CD4-positive, alpha-beta T cell treated with Interleukin-17A for 1 hour (primary cell): ENCODE data around the gene RALGDS.
A peak's percentile ranks its signal among the peaks of the same experiment; 100 is the strongest.
"Not testable (repeated sequence)": the region's sequence is repeated elsewhere in the genome, so short reads cannot be mapped to it uniquely, and the experiment has no call there.

Source experiments
- DNase-seq: peaks from one replicate; pipeline ENCODE4 v3.0.0-alpha.2; 2020

Gene RALGDS

DNA sequence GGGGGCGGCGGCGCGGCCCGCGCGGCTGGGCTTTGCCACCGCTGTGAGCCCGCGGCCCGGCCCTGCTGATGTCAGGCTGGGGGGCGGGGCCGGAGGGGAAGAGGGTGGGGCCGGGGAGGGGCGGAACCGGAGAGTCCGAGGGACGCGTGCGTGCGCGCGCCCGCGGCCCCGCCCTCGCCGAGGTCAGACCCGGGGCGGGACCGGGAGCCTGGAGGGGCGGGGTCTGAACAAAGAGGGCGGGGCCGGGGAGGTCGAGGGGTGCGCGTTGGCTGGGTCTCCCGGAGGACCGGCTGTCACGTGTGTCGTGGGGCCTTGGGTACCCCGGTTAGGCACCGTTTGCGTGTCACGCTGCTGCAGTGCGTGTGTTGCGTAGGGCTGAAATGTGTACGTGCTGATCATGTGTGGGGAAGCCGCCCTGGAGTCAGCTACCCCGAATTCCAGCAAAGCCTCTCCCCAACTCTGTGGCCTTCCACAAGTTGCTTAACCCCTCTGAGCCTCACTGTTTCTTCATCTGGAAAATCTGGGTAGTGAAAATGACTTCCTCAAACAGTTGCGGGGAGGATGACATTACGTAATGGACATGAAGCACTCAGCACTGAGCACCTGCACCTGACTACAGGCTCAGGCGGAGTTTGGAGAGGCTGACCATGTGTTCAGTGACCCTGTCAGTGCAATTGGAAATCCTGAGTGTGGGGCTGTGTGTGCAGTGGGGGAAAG lies at the start of gene RALGDS:
RALGDS (minus strand) TSS at position 43 of the 717 bp plus-strand sequence. CDS start 86 bp downstream, outside the sequence.
- DNase-seq: peak; percentile 94

DNA sequence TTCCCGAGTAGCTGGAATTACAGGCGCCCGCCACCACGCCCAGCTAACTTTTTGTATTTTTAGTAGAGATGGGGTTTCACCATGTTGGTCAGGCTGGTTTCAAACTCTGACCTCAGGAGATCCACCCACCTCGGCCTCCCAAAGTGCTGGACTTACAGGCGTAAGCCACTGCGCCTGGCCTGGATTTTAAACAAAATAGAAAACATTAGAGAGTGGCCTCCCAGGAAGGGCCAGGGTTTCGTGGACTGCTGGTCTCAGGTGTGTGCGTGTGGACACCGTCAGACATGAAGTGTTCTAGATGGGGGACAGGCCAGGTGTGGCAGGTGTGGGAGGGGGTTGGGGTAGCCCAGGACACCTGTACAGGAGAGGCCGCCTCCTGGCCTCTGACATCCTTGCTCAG lies 49.7 kb upstream of the RALGDS start:
- DNase-seq: no peak

DNA sequence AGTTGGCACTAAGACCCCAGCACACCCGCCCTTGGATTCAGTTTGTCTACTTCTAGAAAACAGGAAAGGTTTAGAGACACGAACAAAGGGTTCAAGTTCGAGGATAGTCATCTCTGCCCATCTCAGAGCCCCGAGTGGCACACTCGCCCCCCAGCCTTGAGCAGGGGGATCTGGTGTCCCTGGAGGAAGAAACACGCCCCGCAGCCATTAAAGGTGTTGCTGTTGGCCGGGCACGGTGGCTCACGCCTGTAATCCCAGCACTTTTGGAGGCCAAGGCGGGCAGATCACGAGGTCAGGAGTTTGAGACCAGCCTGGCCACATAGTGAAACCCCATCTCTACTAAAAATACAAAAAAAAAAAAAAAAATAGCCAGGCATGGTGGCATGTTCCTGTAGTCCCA lies 48.6 kb upstream of the RALGDS start:
- DNase-seq: not testable (repeated sequence)

DNA sequence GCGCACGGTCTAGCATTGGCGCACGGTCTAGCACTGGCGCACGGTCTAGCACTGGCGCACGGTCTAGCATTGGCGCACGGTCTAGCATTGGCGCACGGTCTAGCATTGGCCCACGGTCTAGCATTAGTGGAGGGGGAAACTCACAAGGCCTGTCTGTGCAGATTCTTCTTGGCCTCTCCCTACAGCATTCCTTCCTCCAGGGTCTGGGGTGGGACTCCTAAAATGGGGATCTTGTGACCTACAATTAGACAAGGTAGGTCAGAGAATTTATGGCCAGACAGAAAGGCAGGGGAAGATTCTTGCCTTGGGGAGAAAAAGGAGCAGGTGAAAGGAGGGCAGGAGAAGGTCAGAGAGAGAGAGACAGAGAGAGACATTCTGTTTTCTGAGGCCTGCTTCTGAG lies 48.1 kb upstream of the RALGDS start:
- no peak for DNase-seq

DNA sequence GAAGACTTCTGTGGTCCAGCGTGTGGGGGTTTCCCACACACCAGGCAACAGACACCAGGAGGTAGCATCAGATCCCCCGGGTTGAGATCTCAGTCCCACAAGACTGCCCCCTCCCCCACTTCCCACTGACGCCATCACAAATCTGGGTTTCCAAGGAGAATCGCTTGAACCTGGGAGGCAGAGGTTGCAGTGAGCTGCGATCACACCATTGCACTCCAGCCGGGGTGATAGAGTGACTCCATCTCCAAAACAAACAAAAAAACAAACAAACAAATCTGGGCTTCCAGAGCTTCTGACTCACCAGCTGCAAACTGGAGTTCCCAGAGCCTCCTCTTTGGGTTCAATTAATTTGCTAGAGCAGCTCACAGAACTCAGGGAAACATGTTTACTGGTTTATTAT lies 47.4 kb upstream of the RALGDS start:
- no peak for DNase-seq

DNA sequence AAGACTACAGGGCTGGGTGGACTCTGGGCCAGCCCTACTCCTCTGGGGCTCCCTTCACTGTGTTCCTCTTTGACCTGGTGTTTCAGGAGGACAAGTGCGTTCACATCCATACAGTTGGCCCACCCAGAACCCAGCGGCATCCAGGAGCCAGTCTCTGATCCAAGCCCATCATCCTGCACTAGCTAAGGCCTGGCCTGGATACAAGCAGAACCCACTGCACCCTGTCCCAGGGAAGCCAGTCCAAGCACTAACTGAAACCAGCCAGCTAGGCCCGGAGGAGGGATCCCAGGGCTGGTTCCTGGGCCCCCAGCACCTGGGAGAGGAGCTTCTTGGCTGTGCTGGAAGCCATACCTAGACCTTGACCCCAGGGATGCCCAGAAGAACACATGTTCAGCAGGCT lies 46.7 kb upstream of the RALGDS start:
- no peak for DNase-seq

DNA sequence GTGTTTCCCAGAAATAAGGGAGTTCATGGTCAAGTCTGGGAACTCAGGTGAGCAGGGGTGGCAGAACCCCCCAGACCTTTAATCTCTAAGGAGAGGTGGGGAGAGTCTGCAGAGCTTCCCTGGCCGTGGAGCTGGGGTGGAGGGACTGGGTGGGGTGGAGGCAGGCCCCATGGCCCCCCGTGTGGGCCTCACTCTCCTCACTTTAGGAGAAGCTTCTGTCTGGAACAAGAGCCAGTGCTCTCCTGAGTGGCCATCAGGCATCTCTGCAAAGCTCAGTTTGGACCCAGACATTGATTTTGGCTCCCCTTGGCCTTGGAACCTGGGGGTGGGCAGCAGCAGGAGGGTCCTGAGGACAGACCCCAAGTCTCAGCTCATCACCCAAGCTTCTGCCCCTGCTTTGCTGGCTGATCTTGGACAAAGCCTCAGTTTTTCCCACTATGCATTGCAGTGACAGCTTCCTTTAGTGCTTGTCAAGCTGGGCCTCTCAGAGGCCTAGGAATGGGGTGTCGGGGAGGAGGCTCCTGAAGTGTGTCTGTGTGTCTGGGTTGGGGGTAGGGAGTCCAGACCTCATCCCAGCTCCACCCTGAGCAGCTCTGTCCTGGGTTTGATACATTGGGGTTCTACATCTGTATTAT lies 46.2 kb upstream of the RALGDS start:
- DNase-seq: no peak

DNA sequence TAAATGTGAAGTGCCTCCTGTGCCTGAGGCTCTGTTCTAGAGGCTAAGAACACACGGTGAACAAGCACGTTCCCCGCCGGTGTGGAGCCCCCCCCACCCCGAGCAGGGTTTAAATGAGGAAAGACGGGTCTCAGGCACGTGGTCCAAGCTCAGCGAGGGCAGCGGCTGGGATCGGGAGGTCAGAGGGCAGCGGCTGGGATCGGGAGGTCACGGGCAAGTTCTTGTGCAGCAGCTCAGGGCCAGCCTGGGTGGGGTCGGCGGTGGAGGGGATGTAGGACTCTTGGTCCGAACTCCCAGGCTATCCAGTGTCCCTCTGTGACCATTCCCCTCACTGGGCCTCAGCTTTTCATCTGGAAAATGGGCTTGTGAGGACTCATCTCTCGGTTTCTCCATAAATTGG lies 45.4 kb upstream of the RALGDS start:
- DNase-seq: no peak

DNA sequence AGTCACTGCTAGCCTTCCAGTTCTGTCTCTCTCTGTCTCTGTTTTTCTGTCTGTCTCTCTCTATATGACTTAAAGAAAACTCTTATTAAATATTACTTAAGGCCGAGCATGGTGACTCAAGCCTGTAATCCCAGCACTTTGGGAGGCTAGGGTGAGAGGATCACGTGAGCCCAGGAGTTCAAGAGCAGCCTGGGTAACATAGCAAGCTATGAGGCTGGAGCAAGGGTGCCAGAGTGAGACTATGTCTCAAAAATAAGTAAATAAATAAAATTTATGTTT lies 44.4 kb upstream of the RALGDS start:
- no peak for DNase-seq

DNA sequence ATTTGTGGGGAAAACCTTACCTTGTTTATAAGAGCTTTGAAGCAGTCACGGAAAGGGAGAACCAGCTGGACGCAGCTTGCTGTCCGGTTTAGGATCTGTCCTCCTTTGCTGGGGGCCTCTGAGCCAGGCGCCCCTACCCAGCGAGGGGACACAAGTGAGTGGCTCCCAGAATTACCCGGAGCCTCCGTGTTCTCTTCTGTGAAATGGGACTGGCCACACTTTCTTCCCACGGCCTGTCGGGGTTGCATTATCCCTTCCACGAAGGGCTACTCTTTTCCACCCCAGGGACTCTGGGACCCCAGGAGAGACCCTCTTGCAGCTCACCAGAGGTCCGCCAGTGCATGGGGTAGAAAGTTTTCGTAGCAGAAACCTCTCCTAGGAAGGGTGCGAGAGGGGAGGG lies 43.2 kb upstream of the RALGDS start:
- no peak for DNase-seq

DNA sequence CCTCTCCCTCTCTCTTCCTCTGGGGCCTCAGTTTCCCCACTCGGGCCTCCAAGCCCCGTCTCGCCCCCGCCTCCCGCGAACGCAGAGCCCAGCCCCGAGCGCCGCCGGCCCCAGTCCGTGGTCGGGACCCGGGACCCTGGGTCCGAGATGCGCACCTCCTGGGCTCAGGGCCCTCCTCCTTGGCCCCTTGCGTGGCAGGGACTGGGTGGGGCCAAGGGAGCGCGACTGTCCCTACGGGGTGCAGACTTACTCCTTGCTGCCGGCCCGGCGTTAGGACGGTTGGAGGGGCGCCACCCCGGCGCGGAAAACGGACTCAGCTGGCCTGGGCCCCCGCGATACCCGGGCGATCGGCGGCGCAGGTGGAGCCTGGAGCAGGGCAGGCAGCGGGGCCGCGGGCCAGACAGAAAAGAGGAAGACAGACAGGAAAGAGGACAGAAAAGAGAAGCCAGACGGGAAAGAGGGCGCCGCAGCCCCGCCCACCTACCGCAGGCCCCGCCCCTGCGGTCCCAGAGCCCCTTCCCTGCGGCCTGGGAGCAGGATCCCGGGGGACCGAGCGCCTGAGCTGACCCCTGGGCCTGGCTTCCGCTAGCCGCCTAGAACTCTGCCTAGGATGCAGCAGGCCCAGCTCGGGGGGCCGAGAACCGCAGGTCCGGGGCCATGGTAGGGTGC lies 42.6 kb upstream of the RALGDS start, which contains the start of gene GBGT1:
GBGT1 (minus strand) TSS at position 411 of the 669 bp plus-strand sequence. CDS start 1,502 bp downstream, outside the sequence.
- peak; percentile 32 for DNase-seq

DNA sequence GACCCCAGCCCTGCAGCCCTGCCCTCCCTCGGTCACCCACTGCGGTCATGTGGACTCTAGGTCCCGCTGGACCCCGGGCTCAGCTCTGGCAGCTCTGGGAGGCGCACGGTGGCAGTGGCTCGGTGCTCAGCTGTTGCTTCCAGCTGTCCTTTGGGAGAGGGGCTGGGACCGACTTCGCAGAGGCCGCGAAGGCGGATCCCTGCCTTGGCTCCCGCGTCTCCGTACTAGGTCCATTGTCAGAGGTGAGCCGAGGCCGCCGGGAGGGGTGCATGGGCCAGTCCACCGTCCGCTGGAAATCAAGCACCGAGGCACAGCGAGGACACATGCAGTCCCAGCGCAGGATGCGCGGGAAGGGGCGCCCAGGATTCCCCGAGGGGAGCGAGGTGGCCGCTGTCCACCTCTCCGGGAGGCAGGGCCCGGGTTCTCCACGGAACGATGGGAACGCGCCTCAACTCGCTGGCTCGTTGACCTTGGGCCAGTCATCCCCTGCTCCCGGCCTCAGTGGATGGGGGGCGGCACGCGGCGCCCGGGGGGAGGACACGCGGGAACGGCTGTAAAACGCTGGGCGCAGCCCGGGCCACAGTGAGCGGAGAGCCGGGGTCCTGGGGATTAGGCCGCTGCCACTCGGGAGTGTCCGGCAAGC lies 41.9 kb upstream of the RALGDS start:
- no peak for DNase-seq

DNA sequence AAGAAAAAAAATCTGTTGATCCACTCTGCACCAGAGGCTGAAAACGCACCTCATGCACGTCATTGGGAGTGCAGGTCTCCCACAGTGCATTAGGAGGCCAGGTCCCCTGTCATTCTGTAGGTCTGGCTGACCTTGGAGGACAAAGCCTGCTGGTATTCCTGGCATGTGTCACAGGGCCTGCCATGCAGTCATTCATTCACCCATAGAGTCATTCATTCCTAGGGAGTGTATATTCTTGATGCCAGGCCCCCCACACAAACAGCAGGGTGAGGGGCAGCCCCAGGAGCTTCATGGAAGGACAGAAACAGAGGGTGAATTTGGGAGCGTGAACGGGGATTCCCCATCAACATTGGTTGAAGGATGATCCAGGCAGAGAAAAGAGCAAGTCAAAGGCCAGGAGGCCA lies 40.5 kb upstream of the RALGDS start:
- DNase-seq: no peak

DNA sequence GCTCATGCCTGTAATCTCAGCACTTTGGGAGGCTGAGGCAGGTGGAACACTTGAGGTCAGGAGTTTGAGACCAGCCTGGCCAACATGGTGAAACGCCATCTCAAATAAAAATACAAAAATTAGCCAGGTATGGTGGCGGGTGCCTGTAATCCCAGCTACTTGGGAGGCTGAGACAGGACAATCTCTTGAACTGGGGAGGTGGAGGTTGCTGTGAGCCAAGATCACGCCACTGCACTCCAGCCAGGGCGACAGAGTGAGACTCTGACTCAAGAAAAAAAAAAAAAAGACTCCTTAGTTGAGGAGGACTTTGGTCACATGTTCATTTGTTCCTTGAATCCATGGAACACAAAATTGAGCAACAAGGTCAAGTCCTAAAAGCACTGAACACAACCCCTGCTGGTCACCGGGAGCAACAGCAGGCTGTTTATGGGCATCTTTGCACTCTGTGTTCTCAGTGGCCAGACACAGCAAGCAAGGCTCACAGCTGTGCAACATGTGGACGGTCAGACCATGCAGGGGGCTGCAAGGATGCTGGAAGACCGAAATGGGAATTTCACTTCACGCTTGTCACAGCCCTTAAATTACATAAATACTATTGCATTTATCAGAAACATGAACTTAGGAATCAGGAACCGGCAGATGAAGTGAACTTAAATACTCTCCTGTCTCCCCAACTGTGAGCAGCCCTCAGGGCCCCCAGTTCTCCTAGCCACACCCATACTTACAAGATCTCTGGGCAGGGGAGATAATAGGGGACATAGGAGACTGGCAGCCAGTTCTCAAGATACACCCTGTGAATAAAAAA lies 39.9 kb upstream of the RALGDS start:
- DNase-seq: peak; percentile 57

DNA sequence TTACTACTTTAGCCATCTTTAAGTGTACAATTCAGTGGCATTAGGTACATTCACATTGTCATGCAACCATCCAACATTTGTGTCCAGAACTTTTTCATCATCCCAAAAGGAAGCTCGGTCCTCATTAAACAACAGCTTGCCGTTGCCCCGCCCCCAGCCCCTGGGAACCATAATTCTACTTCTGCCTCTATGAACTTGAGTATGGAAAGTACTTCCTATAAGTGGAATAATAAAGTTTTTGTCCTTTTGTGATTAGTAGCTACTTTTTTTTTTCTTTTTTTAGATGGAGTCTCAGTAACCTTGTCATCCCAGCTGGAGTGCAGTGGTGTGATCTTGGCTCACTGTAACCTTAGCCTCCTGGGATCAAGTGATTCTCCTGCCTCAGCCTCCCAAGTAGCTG lies 37.7 kb upstream of the RALGDS start:
- no peak for DNase-seq

DNA sequence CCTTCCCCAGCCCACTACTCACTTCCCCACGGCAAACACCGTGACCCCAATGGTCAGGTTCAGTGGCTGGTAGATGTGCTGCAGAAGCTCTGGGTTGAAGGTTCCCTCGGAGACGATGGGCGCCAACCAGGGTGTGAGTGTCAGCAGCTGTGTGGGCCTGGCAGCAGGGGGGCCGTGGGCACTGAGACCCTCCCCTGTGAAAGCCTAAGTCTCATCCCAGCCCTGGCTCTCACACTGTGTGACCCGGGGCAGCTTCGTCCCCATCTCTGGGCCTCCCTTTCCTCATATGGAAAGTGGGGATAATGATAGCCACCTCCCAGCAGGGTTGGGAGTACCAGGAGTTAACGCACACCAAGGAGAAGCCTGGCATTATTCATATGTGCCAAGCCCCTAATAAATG lies 34.1 kb upstream of the RALGDS start:
- no peak for DNase-seq

DNA sequence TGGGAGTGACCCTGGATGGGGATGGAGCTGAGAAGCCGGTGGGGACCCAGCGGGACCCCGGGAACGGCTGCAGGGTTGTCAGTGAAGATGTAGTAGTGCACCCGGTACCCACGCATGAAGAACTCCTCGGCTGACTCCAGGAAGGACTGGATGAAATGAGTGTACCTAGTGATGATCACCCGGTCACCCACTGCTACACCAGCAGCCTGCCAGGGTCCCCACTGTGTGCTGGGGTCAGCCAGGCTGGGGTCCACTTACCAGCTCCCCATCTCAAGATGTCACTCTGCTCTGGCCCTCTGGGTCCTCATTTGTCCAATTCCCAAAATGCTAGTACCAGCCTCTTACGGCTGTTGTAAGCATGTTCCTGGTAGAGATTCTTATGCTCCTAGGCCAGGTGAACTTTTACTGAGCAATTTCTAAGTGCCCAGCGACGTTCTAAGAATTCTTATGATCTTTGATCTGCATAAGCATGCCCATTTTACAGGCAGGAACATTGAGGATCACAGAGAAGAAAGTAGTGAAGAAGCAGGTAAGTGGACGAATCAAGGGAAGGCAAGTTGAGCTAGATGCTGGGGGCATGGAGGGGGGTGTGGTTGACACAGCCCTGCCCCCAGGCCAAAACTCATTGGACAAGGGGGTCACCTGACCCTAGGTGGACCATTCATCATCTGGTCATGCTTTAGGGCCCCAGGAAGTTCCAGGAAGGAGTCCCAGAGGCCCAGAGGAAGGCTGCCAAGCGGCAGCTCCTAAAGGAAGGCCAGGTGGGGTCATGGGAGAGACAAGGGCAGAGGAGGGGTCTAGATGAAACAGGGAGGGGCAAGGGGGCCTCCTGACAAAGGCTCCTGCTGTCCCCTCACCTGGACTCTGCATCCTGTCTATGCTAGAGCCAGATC lies 33.3 kb upstream of the RALGDS start:
- no peak for DNase-seq

DNA sequence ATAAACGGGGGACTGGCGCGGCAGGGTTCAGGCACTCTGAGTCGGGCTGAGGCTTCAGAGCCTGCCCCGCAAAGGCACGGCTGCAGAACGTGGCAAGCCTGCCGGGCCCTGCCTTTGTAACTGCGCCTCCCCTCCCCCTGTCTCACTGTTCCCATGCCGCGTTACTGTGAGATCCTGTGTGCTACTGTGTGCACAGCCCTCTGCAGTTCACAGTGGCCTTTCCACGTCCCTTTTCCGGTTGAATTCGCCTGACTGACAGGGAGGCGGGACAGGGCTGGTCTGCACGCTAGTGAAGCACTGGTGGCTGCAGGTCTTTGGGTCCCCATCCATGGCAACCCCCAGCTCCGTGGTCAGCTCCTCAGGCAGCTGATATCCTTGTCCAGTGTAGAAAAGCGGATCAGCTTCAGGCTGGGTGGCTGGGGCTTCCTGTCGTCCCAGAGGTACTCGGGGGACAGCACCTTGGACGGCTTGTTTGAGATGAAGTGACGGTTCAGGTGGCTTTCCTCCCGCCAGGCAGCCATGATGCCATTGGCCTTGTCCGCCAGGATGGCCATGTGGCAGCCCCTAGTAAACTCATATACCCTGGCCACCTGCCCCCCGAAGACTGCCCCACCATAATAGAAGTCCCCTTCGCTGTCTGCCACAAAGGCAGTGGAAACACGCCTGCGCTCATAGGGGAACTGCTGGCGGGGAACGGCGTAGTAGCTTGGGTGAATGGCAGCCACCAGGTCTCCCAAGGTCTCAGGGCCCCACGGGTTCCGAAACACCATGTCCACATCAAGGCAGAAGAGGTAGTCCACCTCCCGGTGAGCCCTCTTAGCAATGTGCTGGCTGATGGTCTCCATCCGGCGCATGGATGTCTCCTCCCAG lies 32.4 kb upstream of the RALGDS start:
- no peak for DNase-seq

DNA sequence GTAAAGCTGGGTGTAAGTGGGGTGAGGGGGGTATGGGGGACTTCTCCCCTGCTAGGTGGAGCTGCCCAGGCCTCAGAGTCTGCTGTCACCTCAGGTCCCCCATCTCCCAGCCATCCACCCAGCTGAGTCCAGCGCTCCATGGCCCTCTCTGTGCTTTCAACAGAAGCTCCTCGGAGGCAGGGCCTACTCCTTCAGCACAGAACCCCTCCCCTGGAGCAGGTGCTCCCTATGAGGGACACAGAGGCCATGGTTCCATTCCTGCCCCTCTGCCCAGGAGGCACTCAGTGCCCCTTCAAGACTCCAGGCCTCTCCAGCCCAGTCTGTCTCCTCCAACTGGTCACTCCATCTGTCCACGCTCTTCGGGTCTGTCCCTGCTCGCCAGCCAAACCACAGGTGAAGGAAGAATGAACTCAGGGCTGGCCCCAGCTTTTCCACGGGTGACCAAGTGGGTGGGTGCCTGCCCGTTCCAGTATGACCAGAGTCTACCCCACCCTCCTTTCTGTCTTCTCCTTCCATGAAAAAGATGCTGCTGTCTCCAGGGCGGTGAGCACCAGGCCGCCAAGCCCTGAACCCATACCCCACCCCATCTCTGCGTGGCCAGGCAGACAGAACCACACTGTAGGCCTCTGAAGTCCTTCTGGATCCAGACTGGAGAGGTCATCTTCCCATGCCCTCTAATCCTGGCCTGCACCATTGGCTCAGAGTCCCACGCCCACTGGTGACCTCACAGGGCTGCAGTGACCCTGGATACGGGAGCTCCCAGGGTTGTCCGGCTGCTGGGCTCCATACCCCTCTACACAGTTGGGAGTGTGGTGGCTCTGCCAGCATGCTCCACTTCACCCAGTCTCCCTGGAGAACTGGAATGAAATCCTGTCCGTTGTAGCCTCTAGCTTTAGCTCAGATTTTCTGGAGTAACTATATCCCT lies 30.8 kb upstream of the RALGDS start:
- DNase-seq: no peak

DNA sequence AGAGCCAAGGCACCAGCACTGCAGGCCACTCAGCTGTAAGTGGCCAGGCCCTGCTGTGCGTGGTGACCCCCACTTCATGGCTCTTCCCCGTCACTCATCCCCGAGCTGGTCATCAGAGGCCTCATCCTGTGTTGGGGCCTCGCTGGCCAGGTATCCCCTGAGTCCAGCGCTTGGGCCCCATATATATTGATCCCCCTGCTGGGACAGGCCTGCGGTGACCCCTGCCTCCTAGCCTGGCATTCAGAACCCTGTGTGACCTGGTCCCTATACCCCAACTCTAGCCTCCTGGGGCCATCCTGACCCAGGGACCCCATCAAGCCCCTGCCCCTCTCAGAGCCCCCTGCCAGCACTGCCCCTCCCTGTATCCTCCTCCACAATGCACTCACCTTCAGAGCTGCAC lies 30.0 kb upstream of the RALGDS start:
- no peak for DNase-seq
